ENCODE results near the gene DGCR6L. TPM values are rescaled to one million over a fixed set of nuclear protein-coding genes. Genes with fewer than 3 reads are reported as not detected.
"Not testable (repeated sequence)": the region's sequence is repeated elsewhere in the genome, so short reads cannot be mapped to it uniquely, and the experiment has no call there.

The DGCR6L gene
- total RNA-seq, 1 donor from 2014 or later = 38.6 TPM

DNA sequence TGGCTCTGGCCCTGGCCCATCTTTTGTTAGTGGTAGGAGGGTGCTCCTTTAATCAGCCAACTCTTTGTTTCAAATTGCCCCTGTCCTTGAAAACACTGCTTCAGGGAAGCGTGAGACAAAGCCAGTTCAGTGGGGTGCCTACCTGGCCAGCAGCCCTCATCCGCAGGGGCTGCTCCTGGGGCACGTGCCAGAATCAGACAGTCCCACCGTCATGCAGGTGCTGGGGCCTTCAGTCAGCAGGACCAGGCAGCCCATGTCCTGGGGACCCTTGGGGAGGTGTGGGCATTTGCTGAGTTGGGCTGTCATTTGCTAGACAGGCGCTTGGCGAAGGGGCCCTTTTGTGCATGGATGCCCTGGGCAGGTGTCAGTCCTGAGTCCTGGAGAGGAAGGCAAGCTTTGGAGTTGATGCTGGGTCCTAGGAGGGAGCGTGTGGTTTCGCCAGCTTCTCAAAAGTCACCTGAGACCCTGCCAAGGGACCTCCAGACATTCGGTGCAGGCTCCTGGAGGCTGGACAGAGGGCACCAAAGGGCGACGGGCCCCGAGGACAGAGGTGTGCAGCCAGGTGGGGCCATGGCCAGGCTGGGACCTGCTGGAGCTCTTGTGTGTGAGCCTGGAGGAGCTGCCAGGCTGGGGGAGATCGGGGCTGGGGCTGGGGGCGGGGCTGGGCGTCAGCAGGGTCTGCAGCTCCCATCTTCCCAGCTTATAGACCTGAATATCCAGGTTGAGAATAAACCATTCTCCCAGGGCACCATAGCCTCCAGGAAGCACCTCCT is 36.8 kb downstream of the DGCR6L start:
- Histone ChIP-seq H3K27me3 (ENCODE audit: control insufficient read depth in 3 of 3, insufficient read depth in 3 of 3, low read length in 3 of 3) (peaks cover 0 to 2% (median 0%) of the 10 kb centered on the region in 3 donors), H3K27ac (ENCODE audit: low read depth, low read length) (no peak overlapping the region), H3K4me1 (ENCODE audit: control insufficient read depth in 3 of 3, insufficient read depth in 3 of 3, low read length in 3 of 3) (no peaks in the 10 kb centered on the region), H3K9me3 (ENCODE audit: control insufficient read depth in 3 of 3, low read length in 3 of 3) (no peaks in the 10 kb centered on the region), H3K9ac (ENCODE audit: low read depth in 1 of 3, low read length in 3 of 3) (no peak overlapping the region), H3K36me3 (ENCODE audit: control insufficient read depth in 3 of 3, insufficient read depth in 3 of 3, low read length in 3 of 3) (no peaks in the 10 kb centered on the region), H3K4me3 (ENCODE audit: low read length in 3 of 3) (no peak overlapping the region)

DNA sequence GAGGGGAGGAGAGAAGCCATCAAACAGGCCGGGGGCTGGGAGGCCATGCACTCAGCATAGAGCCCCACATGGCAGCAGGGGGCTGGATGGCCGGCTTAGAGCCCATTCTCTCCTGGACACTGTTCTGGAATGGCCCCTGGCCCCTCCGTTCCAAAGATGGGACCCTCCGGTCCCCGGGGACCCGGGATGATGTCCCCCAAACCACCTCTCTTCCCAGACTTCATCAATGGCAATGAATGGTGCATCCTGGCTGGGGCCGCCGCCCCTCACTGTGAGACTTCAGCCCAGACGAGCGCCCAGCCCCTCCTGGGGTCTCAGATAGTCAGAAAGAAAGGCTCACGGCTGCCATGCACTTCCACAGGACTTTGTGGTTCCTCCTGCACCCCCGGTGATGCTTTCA is 38.0 kb downstream of the DGCR6L start:
- Histone ChIP-seq H3K9me3 (ENCODE audit: control insufficient read depth in 3 of 3, low read length in 3 of 3) (no peaks in the 10 kb centered on the region), H3K4me1 (ENCODE audit: control insufficient read depth in 3 of 3, insufficient read depth in 3 of 3, low read length in 3 of 3) (no peaks in the 10 kb centered on the region), H3K4me3 (ENCODE audit: low read length in 3 of 3) (no peak overlapping the region), H3K27me3 (ENCODE audit: control insufficient read depth in 3 of 3, insufficient read depth in 3 of 3, low read length in 3 of 3) (peaks cover 0 to 2% (median 0%) of the 10 kb centered on the region in 3 donors), H3K36me3 (ENCODE audit: control insufficient read depth in 3 of 3, insufficient read depth in 3 of 3, low read length in 3 of 3) (no peaks in the 10 kb centered on the region), H3K9ac (ENCODE audit: low read depth in 1 of 3, low read length in 3 of 3) (no peak overlapping the region), H3K27ac (ENCODE audit: low read depth, low read length) (no peak overlapping the region)

DNA sequence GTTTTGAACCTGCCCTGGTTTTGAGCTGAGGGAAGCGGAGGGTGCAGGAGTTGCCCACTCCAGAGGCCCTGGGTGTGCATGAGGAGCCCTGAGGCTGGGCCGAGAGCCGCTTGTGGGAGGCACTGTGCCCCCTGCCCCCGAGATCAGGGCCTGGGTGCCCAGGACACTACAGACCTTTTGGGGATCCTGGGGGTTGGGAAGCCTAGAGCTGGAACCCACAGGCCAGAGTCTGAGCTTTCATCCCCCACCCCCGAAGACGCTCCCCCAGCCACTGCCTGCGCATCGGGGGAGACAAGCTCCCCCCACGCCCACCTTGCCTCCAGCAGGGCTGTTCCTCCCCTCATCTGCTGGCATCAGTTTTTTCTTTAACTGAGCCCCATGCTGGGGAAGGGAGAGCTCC is 38.4 kb downstream of the DGCR6L start:
- not testable (repeated sequence) for H3K27ac ChIP-seq (ENCODE audit: low read depth, low read length); H3K27me3 ChIP-seq (ENCODE audit: control insufficient read depth in 3 of 3, insufficient read depth in 3 of 3, low read length in 3 of 3); H3K9ac ChIP-seq (ENCODE audit: low read depth in 1 of 3, low read length in 3 of 3); H3K9me3 ChIP-seq (ENCODE audit: control insufficient read depth in 3 of 3, low read length in 3 of 3); H3K4me1 ChIP-seq (ENCODE audit: control insufficient read depth in 3 of 3, insufficient read depth in 3 of 3, low read length in 3 of 3); H3K4me3 ChIP-seq (ENCODE audit: low read length in 3 of 3); H3K36me3 ChIP-seq (ENCODE audit: control insufficient read depth in 3 of 3, insufficient read depth in 3 of 3, low read length in 3 of 3)

DNA sequence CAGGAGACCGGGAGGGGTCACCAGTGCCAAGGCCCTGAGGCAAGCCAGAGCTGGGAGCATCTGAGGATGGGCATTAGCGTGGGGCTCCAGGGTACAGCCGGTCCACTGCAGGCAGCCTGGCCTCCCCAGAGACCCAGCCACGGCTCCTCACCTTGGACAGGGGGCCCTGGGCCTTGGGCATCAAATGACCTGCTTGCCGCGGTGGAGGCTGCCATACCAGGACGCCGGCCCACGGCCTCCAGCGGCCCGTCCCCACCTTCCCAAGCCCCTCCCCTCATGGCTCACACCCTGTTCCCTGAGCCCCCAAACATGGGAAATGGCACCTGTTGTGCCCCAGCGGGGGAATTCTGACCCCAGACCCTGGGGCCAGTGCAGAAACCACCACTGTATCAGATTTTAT is 39.0 kb downstream of the DGCR6L start:
- H3K36me3 ChIP-seq (ENCODE audit: control insufficient read depth in 3 of 3, insufficient read depth in 3 of 3, low read length in 3 of 3) = no peaks in the 10 kb centered on the region
- H3K4me3 ChIP-seq (ENCODE audit: low read length in 3 of 3) = no peak overlapping the region
- H3K9me3 ChIP-seq (ENCODE audit: control insufficient read depth in 3 of 3, low read length in 3 of 3) = no peaks in the 10 kb centered on the region
- peaks cover 0 to 2% (median 0%) of the 10 kb centered on the region in 3 donors for H3K27me3 ChIP-seq (ENCODE audit: control insufficient read depth in 3 of 3, insufficient read depth in 3 of 3, low read length in 3 of 3)
- H3K9ac ChIP-seq (ENCODE audit: low read depth in 1 of 3, low read length in 3 of 3) = no peak overlapping the region
- H3K4me1 ChIP-seq (ENCODE audit: control insufficient read depth in 3 of 3, insufficient read depth in 3 of 3, low read length in 3 of 3) = no peaks in the 10 kb centered on the region
- no peak overlapping the region for H3K27ac ChIP-seq (ENCODE audit: low read depth, low read length)

DNA sequence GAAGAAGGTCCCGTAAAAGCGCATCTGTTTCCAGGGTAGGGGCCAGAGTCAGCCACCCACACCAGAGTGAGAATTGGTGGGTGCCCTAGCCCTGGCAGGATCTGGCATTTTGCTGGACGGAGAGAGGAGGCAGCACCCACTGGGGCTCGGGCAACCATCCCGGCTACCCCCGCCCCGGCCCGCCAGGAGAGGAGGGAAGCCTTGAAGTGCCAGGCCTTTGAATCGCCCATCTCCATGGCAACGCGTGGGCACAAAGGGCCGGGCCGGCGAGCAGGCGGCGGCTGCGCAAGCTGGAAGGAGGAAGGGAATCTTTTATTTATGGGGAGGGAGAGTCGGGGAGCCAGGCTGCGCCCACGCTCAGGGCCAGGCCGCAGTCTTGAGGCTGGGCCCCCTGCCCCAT is 39.7 kb downstream of the DGCR6L start:
- not testable (repeated sequence) for H3K9ac ChIP-seq (ENCODE audit: low read depth in 1 of 3, low read length in 3 of 3); H3K4me1 ChIP-seq (ENCODE audit: control insufficient read depth in 3 of 3, insufficient read depth in 3 of 3, low read length in 3 of 3); H3K9me3 ChIP-seq (ENCODE audit: control insufficient read depth in 3 of 3, low read length in 3 of 3)

DNA sequence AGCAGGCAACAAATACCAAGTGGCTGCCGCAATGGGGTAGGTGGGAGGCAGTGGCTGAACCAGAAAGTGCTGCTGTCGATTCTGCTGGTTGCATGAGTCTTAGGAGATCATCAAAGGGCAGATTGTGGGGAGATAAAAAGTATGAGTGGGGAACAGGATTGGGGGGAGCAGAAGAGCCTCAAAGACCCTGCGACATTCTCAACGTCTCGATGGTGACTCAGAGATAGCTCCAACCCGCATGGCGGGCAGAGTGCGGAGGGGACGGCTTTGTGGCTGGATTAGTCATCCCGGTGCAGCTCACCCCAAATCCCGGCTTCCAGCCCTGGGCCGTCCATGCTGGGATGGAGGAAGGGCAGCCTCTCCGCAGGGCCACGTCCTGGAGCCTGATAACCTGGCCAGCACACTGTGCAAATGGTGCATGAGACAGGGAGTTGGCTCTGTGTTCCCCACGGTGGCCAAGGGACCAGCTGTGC is 40.2 kb downstream of the DGCR6L start:
- Histone ChIP-seq H3K9me3 (ENCODE audit: control insufficient read depth in 3 of 3, low read length in 3 of 3) (no peaks in the 10 kb centered on the region), H3K27me3 (ENCODE audit: control insufficient read depth in 3 of 3, insufficient read depth in 3 of 3, low read length in 3 of 3) (peaks cover 0 to 2% (median 0%) of the 10 kb centered on the region in 3 donors), H3K27ac (ENCODE audit: low read depth, low read length) (no peak overlapping the region), H3K4me1 (ENCODE audit: control insufficient read depth in 3 of 3, insufficient read depth in 3 of 3, low read length in 3 of 3) (no peaks in the 10 kb centered on the region), H3K4me3 (ENCODE audit: low read length in 3 of 3) (no peak overlapping the region), H3K9ac (ENCODE audit: low read depth in 1 of 3, low read length in 3 of 3) (no peak overlapping the region), H3K36me3 (ENCODE audit: control insufficient read depth in 3 of 3, insufficient read depth in 3 of 3, low read length in 3 of 3) (no peaks in the 10 kb centered on the region)

More for the DNA sequence above, 39.7 kb downstream of the DGCR6L start:
- H3K27me3 ChIP-seq (ENCODE audit: control insufficient read depth in 3 of 3, insufficient read depth in 3 of 3, low read length in 3 of 3); H3K27ac ChIP-seq (ENCODE audit: low read depth, low read length); H3K4me3 ChIP-seq (ENCODE audit: low read length in 3 of 3); H3K36me3 ChIP-seq (ENCODE audit: control insufficient read depth in 3 of 3, insufficient read depth in 3 of 3, low read length in 3 of 3): not testable (repeated sequence)

DNA sequence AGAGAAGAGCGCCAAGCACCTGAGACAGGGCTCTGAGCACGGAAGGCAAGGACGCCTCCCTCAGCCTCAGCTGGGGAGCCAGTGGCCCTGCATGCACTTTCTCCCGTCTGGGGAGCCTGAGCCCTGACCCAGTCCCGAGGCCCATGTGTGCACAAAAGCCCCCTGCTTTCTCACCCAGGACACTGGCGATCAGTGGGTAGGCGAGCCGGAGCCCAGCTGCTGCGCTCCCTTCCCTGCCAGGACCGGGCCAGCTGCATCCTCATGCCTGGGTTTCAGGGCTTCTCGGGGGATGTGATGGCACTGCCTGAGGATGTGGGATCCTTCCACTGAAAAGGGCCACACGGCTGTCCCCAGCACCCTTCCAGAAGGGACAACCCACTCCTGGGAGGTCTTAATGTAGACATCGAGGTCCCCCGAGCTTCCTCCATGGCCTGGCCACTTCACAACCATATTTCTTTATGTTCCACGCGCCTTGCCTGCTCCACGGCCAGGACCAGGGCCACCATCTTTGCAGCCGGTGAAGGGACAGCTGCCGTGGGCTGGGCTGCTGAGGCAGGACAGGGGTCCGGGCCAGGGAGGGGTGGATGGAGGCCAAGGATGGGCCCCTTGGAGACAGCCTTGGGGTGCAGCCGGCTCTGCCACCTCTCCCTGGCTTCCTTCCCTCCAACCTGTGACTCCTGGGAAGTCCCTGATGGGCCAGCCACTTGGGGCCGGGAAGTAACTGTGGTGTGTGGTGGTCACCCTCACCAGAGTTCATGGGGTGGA is 41.0 kb downstream of the DGCR6L start:
- H3K27me3 ChIP-seq (ENCODE audit: control insufficient read depth in 3 of 3, insufficient read depth in 3 of 3, low read length in 3 of 3); H3K9me3 ChIP-seq (ENCODE audit: control insufficient read depth in 3 of 3, low read length in 3 of 3); H3K36me3 ChIP-seq (ENCODE audit: control insufficient read depth in 3 of 3, insufficient read depth in 3 of 3, low read length in 3 of 3); H3K4me3 ChIP-seq (ENCODE audit: low read length in 3 of 3); H3K9ac ChIP-seq (ENCODE audit: low read depth in 1 of 3, low read length in 3 of 3); H3K27ac ChIP-seq (ENCODE audit: low read depth, low read length); H3K4me1 ChIP-seq (ENCODE audit: control insufficient read depth in 3 of 3, insufficient read depth in 3 of 3, low read length in 3 of 3): not testable (repeated sequence)

DNA sequence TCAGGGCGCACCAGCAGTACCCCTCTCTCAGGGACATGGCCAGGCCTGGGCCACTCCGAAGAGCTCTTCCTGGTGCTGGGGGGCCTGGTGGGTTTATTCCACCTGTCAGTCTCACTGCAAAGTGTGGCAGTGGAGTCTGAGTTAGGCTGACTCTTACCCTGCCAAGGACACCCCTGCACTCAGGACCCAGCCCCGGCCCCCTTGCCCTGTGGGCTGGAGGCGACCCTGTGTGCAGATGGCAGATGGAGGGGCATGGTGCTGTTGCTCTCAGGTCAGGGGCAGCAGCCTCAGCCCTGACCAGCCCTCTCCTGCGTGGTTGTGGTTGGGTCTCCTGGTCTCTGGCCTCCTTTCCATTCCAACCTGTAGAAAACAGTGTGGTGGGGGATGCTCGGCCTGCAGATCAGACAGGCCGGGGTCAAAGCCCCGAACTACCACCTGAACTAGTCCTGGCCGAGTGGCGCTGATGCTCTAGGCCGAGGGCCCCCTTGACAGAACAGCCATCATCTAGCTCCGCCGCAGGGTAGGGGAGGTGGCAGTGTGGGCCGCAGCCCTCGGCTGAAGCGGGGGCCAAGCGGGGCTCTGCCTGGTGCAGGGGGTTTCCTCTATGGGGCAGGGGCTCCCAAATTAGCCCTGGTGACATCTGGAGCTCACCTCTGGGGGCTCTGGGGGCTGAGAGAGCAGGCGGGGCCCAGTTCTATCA is 41.8 kb downstream of the DGCR6L start:
- H3K4me3 ChIP-seq (ENCODE audit: low read length in 3 of 3); H3K4me1 ChIP-seq (ENCODE audit: control insufficient read depth in 3 of 3, insufficient read depth in 3 of 3, low read length in 3 of 3); H3K27ac ChIP-seq (ENCODE audit: low read depth, low read length); H3K36me3 ChIP-seq (ENCODE audit: control insufficient read depth in 3 of 3, insufficient read depth in 3 of 3, low read length in 3 of 3); H3K9ac ChIP-seq (ENCODE audit: low read depth in 1 of 3, low read length in 3 of 3); H3K9me3 ChIP-seq (ENCODE audit: control insufficient read depth in 3 of 3, low read length in 3 of 3); H3K27me3 ChIP-seq (ENCODE audit: control insufficient read depth in 3 of 3, insufficient read depth in 3 of 3, low read length in 3 of 3): not testable (repeated sequence)

DNA sequence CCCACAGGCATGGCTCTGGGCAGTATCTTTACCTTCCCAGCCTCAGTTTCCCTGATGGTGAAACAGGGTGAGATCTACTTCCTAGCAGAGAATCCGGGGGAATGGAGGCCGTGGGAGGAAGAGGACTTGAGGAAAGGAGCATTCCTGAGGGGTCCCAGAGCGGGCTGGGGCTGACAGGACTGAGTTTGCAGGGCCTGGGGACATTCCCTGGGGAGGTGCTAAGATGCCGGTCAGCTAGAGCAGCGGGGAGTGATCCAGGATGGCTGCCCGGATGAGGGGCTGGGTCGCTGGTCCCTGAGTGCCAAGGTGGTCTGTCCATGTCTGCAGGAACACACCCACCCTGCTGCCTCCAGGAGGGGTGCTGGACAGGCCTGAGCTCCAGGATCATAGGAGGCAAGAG is 43.4 kb downstream of the DGCR6L start:
- Histone ChIP-seq H3K4me3 (ENCODE audit: low read length in 3 of 3) (no peak overlapping the region), H3K4me1 (ENCODE audit: control insufficient read depth in 3 of 3, insufficient read depth in 3 of 3, low read length in 3 of 3) (peaks cover under 1 to 9% (median 6%) of the 10 kb centered on the region in 3 donors), H3K9me3 (ENCODE audit: control insufficient read depth in 3 of 3, low read length in 3 of 3) (no peaks in the 10 kb centered on the region), H3K27ac (ENCODE audit: low read depth, low read length) (no peak overlapping the region), H3K27me3 (ENCODE audit: control insufficient read depth in 3 of 3, insufficient read depth in 3 of 3, low read length in 3 of 3) (no peaks in the 10 kb centered on the region), H3K36me3 (ENCODE audit: control insufficient read depth in 3 of 3, insufficient read depth in 3 of 3, low read length in 3 of 3) (no peaks in the 10 kb centered on the region), H3K9ac (ENCODE audit: low read depth in 1 of 3, low read length in 3 of 3) (no peak overlapping the region)

DNA sequence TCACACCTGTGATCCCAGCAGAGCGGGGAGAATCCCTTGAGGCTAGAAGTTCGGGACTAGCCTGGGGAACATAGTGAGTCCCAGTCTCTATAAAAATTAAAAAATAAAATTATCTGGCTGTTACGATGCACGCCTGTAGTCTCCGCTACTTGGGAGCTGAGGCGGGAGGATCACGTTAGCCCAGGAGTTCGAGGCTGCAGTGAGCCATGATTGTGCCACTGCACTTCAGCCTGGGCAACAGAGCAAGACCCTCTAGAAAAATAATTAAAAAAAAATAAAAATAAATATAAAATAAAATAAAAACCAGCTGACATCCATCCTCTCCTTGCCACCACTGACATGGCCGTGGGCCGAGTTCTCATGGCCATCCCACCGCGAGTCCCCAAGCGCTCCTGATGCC is 44.0 kb downstream of the DGCR6L start:
- H3K36me3 ChIP-seq (ENCODE audit: control insufficient read depth in 3 of 3, insufficient read depth in 3 of 3, low read length in 3 of 3) = no peaks in the 10 kb centered on the region
- no peaks in the 10 kb centered on the region for H3K27me3 ChIP-seq (ENCODE audit: control insufficient read depth in 3 of 3, insufficient read depth in 3 of 3, low read length in 3 of 3)
- no peak overlapping the region for H3K27ac ChIP-seq (ENCODE audit: low read depth, low read length)
- H3K4me3 ChIP-seq (ENCODE audit: low read length in 3 of 3) = no peak overlapping the region
- no peak overlapping the region for H3K9ac ChIP-seq (ENCODE audit: low read depth in 1 of 3, low read length in 3 of 3)
- no peaks in the 10 kb centered on the region for H3K9me3 ChIP-seq (ENCODE audit: control insufficient read depth in 3 of 3, low read length in 3 of 3)
- H3K4me1 ChIP-seq (ENCODE audit: control insufficient read depth in 3 of 3, insufficient read depth in 3 of 3, low read length in 3 of 3) = peaks cover 5 to 14% (median 10%) of the 10 kb centered on the region in 3 donors

Measured in skeletal muscle tissue (tissue), 4 donors.